GM23248 (cell line): ENCODE data around the gene TMEM129. TPM values are rescaled to one million over a fixed set of nuclear protein-coding genes. Genes with fewer than 3 reads are reported as not detected.

ENCODE experiments used
- DNase-seq: peaks from one replicate; pipeline ENCODE4 v3.0.0-alpha.2; 2015
- H2AFZ ChIP-seq: fragments of 200-600 bp; sonication (generic); 2 replicates; pipeline ENCODE4 v1.6.1; 2016; ENCODE audit warnings: antibody characterized with exemption
- H3F3A ChIP-seq: fragments of 200-600 bp; sonication (generic); 2 replicates; pipeline ENCODE4 v1.6.1; 2016; ENCODE audit warnings: mild to moderate bottlenecking, antibody characterized with exemption, mixed run types; ENCODE audit not compliant: insufficient read depth
- H3K27ac ChIP-seq: fragments of 200-600 bp; sonication (generic); 2 replicates; pipeline ENCODE4 v1.5.1; 2016; ENCODE audit warnings: mild to moderate bottlenecking
- H3K27me3 ChIP-seq: fragments of 200-600 bp; sonication (generic); replicated peaks from 2 replicates; pipeline ENCODE4 v1.6.1; 2016; ENCODE audit warnings: mild to moderate bottlenecking; ENCODE audit not compliant: insufficient read depth
- H3K36me3 ChIP-seq: fragments of 200-600 bp; sonication (generic); 2 replicates; pipeline ENCODE4 v1.6.1; 2016; ENCODE audit warnings: low read depth, mild to moderate bottlenecking
- H3K4me1 ChIP-seq: fragments of 200-600 bp; sonication (generic); 2 replicates; pipeline ENCODE4 v1.6.1; 2016; ENCODE audit warnings: mild to moderate bottlenecking; ENCODE audit not compliant: insufficient read depth
- H3K4me2 ChIP-seq: fragments of 200-600 bp; sonication (generic); one replicate; pipeline ENCODE4 v1.6.1; 2016; ENCODE audit warnings: mild to moderate bottlenecking; ENCODE audit not compliant: unreplicated experiment
- H3K4me3 ChIP-seq: fragments of 200-600 bp; sonication (generic); 2 replicates; pipeline ENCODE4 v1.5.1; 2016; ENCODE audit warnings: mild to moderate bottlenecking
- H3K79me2 ChIP-seq: fragments of 200-600 bp; sonication (generic); 2 replicates; pipeline ENCODE4 v1.6.1; 2016; ENCODE audit warnings: mild to moderate bottlenecking; ENCODE audit not compliant: insufficient read depth
- H3K9ac ChIP-seq: fragments of 200-600 bp; sonication (generic); 2 replicates; pipeline ENCODE4 v1.6.1; 2016; ENCODE audit warnings: mild to moderate bottlenecking
- H3K9me2 ChIP-seq: fragments of 200-600 bp; sonication (generic); 2 replicates; pipeline ENCODE4 v1.6.1; 2016; ENCODE audit warnings: mixed run types, mild to moderate bottlenecking, moderate library complexity; ENCODE audit not compliant: insufficient read depth
- H3K9me3 ChIP-seq: fragments of 200-600 bp; sonication (generic); one replicate; pipeline ENCODE4 v1.6.1; 2017; ENCODE audit warnings: low read depth
- H4K20me1 ChIP-seq: fragments of 200-600 bp; sonication (generic); 2 replicates; pipeline ENCODE4 v1.6.0; 2016; ENCODE audit not compliant: insufficient read depth
- EZH2 ChIP-seq: fragments of 200-600 bp; sonication (generic); IDR thresholded peaks from 2 replicates; pipeline ENCODE4 v1.6.1; 2018; ENCODE audit warnings: antibody characterized with exemption, mild to moderate bottlenecking; ENCODE audit not compliant: insufficient read depth, poor library complexity, severe bottlenecking
- EZH2phosphoT487 ChIP-seq: fragments of 200-600 bp; sonication (generic); IDR thresholded peaks from 2 replicates; pipeline ENCODE4 v1.6.1; 2018; ENCODE audit warnings: antibody characterized with exemption, moderate library complexity, mild to moderate bottlenecking, low read depth; ENCODE audit not compliant: insufficient read depth
- WGBS, 2 experiments: methylation state at CpG; one replicate each; pipeline ENCODE4 v1.1.6; 2015 to 2017; ENCODE audit warnings: low lambda C conversion rate in 2 of 2, low coverage in 1 of 2; ENCODE audit errors: missing lambda C conversion rate in 2 of 2; 5-methylcytosine and 5-hydroxymethylcytosine counted together
- in situ Hi-C: fragments of 300-500 bp; cut with MboI; formaldehyde crosslinking; loops from 2 replicates; pipeline ENCODE4 v1.15.0; 2020
- polyA plus RNA-seq: library from polyadenylated mRNA; unstranded; fragments of >200 nt; fragmentation: Nextera tagmentation; extraction: Ambion mirVana; gene quantifications from 2 replicates; pipeline ENCODE4 v1.2.1, GENCODE V29; 2016
- total RNA-seq: library from RNA; depleted of rRNA; stranded (reverse); fragments of >200 nt; shearing (Covaris generic); gene quantifications from 2 replicates; pipeline ENCODE4 v1.2.3, GENCODE V29; 2014

The TMEM129 gene
- total and polyA plus RNA-seq, 2 experiments from 2014 or later: 32.6 to 80.2 TPM

- no peak overlapping the region for H3K27ac ChIP-seq
- H3K36me3 ChIP-seq: no peaks in the 10 kb centered on the region
- no peaks in the 10 kb centered on the region for H4K20me1 ChIP-seq
- no peak overlapping the region for H3K4me2 ChIP-seq
- H3K9me3 ChIP-seq: no peaks in the 10 kb centered on the region
- no peak overlapping the region for H3K4me3 ChIP-seq
- TF ChIP-seq EZH2phosphoT487 (no peak), EZH2 (no peak)
- in situ Hi-C loops: no loop called here
- H2AFZ ChIP-seq: no peak overlapping the region
- DNase-seq: no peak
- no peak overlapping the region for H3K9ac ChIP-seq
- no peaks in the 10 kb centered on the region for H3K27me3 ChIP-seq
- H3K79me2 ChIP-seq: no peaks in the 10 kb centered on the region
- WGBS, 2 experiments: 65 to 69% methylated on average over 17 to 18 of the region's 18 CpGs
- H3K4me1 ChIP-seq: no peaks in the 10 kb centered on the region
- H3F3A ChIP-seq: no peaks in the 10 kb centered on the region
- no peaks in the 10 kb centered on the region for H3K9me2 ChIP-seq
Observed at GRCh38 chr4:1750381-1751154, 29.4 kb upstream of the TMEM129 start.

- 40 to 50% methylated on average over 12 to 14 of the region's 14 CpGs for WGBS, 2 experiments
- no peak overlapping the region for H3K4me3 ChIP-seq
- TF ChIP-seq EZH2phosphoT487 (no peak), EZH2 (no peak)
- H3K27me3 ChIP-seq: no peaks in the 10 kb centered on the region
- no peaks in the 10 kb centered on the region for H3K9me3 ChIP-seq
- H3K9ac ChIP-seq: no peak overlapping the region
- no peaks in the 10 kb centered on the region for H3K9me2 ChIP-seq
- no peaks in the 10 kb centered on the region for H3K79me2 ChIP-seq
- H3K36me3 ChIP-seq: no peaks in the 10 kb centered on the region
- H3K4me1 ChIP-seq: no peaks in the 10 kb centered on the region
- no peak overlapping the region for H2AFZ ChIP-seq
- H4K20me1 ChIP-seq: no peaks in the 10 kb centered on the region
- no peaks in the 10 kb centered on the region for H3F3A ChIP-seq
- no peak overlapping the region for H3K4me2 ChIP-seq
- H3K27ac ChIP-seq: no peak overlapping the region
- DNase-seq: no peak
- in situ Hi-C loops: no loop called here
Observed at GRCh38 chr4:1749826-1750225, 28.7 kb upstream of the TMEM129 start.

- Histone ChIP-seq H3K36me3 (no peaks in the 10 kb centered on the region), H3F3A (no peaks in the 10 kb centered on the region), H3K9me3 (no peaks in the 10 kb centered on the region), H3K4me2 (no peak overlapping the region), H3K4me1 (no peaks in the 10 kb centered on the region), H2AFZ (no peak overlapping the region), H3K27ac (no peak overlapping the region), H3K27me3 (no peaks in the 10 kb centered on the region), H3K4me3 (no peak overlapping the region), H4K20me1 (no peaks in the 10 kb centered on the region), H3K79me2 (no peaks in the 10 kb centered on the region), H3K9ac (no peak overlapping the region), H3K9me2 (no peaks in the 10 kb centered on the region)
- no peak for TF ChIP-seq EZH2phosphoT487
- no peak for TF ChIP-seq EZH2
- WGBS, 2 experiments: 60 to 67% methylated on average over 3 of the region's 3 CpGs
- in situ Hi-C loops: no loop called here
- no peak for DNase-seq
Observed at GRCh38 chr4:1749370-1749769, 28.2 kb upstream of the TMEM129 start.

GRCh38 chr4:1748465-1748995, 27.4 kb upstream of the TMEM129 start:
- in situ Hi-C loops: no loop called here
- TF ChIP-seq EZH2 (no peak), EZH2phosphoT487 (no peak)
- H3K9me2 ChIP-seq: no peaks in the 10 kb centered on the region
- no peak overlapping the region for H3K9ac ChIP-seq
- peak; percentile 84 for DNase-seq
- no peak overlapping the region for H3K4me2 ChIP-seq
- H3K4me1 ChIP-seq: no peaks in the 10 kb centered on the region
- no peaks in the 10 kb centered on the region for H3K27me3 ChIP-seq
- no peak overlapping the region for H3K4me3 ChIP-seq
- H3F3A ChIP-seq: no peaks in the 10 kb centered on the region
- H3K36me3 ChIP-seq: no peaks in the 10 kb centered on the region
- H3K9me3 ChIP-seq: no peaks in the 10 kb centered on the region
- 3 to 5% methylated on average over 19 to 29 of the region's 29 CpGs for WGBS, 2 experiments
- H3K27ac ChIP-seq: no peak overlapping the region
- no peak overlapping the region for H2AFZ ChIP-seq
- H4K20me1 ChIP-seq: no peaks in the 10 kb centered on the region
- H3K79me2 ChIP-seq: no peaks in the 10 kb centered on the region
